OCI-LY3 (cell line): ENCODE data around the gene RAB3GAP2.
"Not testable (repeated sequence)": the region's sequence is repeated elsewhere in the genome, so short reads cannot be mapped to it uniquely, and the experiment has no call there.

ENCODE experiments used
- H2AFZ ChIP-seq: fragments of 200-600, 300-600 bp; shearing (Covaris generic); 2 replicates; pipeline ENCODE4 v1.6.0; 2014; ENCODE audit warnings: antibody characterized with exemption, low read depth, low read length
- H3K27ac ChIP-seq: fragments of 200-600, 300-600 bp; sonication (generic); 2 replicates; pipeline ENCODE4 v1.5.1; 2014; ENCODE audit warnings: mild to moderate bottlenecking, low read length, moderate library complexity, mixed read lengths
- H3K27me3 ChIP-seq: fragments of 200-600, 300-600 bp; sonication (generic); 2 replicates; pipeline ENCODE4 v1.6.1; 2014; ENCODE audit warnings: low read depth, low read length, mixed read lengths
- H3K36me3 ChIP-seq: fragments of 200-600, 300-600 bp; sonication (generic); replicated peaks from 2 replicates; pipeline ENCODE3; 2014; ENCODE audit warnings: low read depth, low read length, mixed read lengths
- H3K4me1 ChIP-seq: fragments of 300-600, 200-600 bp; sonication (generic); 2 replicates; pipeline ENCODE4 v1.6.1; 2014; ENCODE audit warnings: low read length, mixed read lengths
- H3K4me2 ChIP-seq: fragments of 200-600, 300-600 bp; sonication (generic); 2 replicates; pipeline ENCODE4 v1.6.1; 2014; ENCODE audit warnings: low read length, mixed read lengths
- H3K4me3 ChIP-seq: fragments of 300-600, 200-600 bp; sonication (generic); 2 replicates; pipeline ENCODE4 v1.5.1; 2014; ENCODE audit warnings: antibody characterized with exemption, mild to moderate bottlenecking, low read length, moderate library complexity
- H3K79me2 ChIP-seq: fragments of 300-600, 200-600 bp; shearing (Covaris generic); 2 replicates; pipeline ENCODE4 v1.6.1; 2014; ENCODE audit warnings: mild to moderate bottlenecking, low read length, mixed read lengths
- H3K9ac ChIP-seq: fragments of 300-600, 200-600 bp; shearing (Covaris generic); 2 replicates; pipeline ENCODE4 v1.6.0; 2014; ENCODE audit warnings: mild to moderate bottlenecking, low read length, moderate library complexity
- H3K9me3 ChIP-seq: fragments of 200-600, 300-600 bp; shearing (Covaris generic); 2 replicates; pipeline ENCODE4 v1.6.1; 2014; ENCODE audit warnings: low read length, mixed read lengths; ENCODE audit not compliant: insufficient read depth
- H4K20me1 ChIP-seq: fragments of 200-600, 300-600 bp; sonication (generic); 2 replicates; pipeline ENCODE4 v1.6.1; 2016; ENCODE audit warnings: low read length, mixed read lengths; ENCODE audit not compliant: insufficient read depth
- EZH2phosphoT487 ChIP-seq: fragments of 200-600 bp; shearing (Covaris generic); IDR thresholded peaks from 2 replicates; pipeline ENCODE4 v1.6.1; 2018; ENCODE audit warnings: antibody characterized with exemption, mixed run types, low read depth
- TF ChIP-seq, protein P1 (sequence below): fragments of 200-600, 300-600 bp; sonication (generic); IDR thresholded peaks from 2 replicates; pipeline ENCODE4 v1.5.1; 2014; ENCODE audit warnings: antibody characterized with exemption, low read length, low read depth

The RAB3GAP2 gene

DNA sequence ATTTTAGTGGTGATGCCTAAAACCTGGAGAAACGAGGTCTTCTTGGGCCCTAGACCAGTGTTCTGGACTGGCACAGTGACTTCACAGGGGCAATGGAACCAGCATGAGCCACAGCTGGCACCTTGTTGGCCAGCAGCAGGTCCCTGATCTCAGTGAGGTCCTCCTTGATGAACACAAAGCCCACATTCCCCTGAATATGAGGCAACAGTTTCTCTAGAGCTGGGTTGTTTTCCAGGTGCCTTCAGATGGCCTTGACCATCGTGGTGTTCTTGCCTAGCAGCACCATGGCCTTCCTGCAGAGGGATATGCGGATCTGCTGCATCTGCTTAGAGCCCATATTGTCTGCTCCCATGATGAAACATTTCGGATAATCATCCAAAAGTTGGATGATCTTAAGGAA is 44.9 kb upstream of the RAB3GAP2 start:
- Histone ChIP-seq H2AFZ (no peak overlapping the region), H3K4me3 (no peak overlapping the region), H3K9me3 (no peaks in the 10 kb centered on the region), H3K4me1 (no peaks in the 10 kb centered on the region), H3K4me2 (no peak overlapping the region), H4K20me1 (no peaks in the 10 kb centered on the region), H3K27ac (no peak overlapping the region), H3K27me3 (no peaks in the 10 kb centered on the region), H3K9ac (no peak overlapping the region), H3K79me2 (no peaks in the 10 kb centered on the region), H3K36me3 (no peaks in the 10 kb centered on the region)
- TF ChIP-seq, protein P1, sequence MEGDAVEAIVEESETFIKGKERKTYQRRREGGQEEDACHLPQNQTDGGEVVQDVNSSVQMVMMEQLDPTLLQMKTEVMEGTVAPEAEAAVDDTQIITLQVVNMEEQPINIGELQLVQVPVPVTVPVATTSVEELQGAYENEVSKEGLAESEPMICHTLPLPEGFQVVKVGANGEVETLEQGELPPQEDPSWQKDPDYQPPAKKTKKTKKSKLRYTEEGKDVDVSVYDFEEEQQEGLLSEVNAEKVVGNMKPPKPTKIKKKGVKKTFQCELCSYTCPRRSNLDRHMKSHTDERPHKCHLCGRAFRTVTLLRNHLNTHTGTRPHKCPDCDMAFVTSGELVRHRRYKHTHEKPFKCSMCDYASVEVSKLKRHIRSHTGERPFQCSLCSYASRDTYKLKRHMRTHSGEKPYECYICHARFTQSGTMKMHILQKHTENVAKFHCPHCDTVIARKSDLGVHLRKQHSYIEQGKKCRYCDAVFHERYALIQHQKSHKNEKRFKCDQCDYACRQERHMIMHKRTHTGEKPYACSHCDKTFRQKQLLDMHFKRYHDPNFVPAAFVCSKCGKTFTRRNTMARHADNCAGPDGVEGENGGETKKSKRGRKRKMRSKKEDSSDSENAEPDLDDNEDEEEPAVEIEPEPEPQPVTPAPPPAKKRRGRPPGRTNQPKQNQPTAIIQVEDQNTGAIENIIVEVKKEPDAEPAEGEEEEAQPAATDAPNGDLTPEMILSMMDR: no peak
- no peak for TF ChIP-seq EZH2phosphoT487

DNA sequence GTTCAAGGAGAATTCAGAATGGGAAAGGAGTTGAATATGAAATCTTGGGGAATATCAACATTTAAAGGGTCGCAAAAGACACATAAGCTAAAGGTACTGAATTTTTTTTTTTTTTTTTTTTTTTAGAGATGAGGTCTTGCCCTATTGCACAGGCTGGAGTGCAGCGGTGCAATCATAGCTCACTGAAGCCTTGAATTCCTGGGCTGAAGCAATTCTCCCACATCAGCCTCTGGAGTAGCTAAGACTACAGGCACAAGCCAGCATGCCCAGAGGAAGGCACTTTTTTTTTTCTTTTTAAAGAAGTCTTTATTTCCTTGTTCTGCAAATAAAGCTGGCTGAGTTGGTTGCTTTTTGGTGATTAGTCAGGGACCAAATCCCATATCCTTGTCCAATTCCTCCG is 44.1 kb upstream of the RAB3GAP2 start:
- H4K20me1 ChIP-seq: no peaks in the 10 kb centered on the region
- no peak overlapping the region for H3K9ac ChIP-seq
- no peaks in the 10 kb centered on the region for H3K9me3 ChIP-seq
- H3K27ac ChIP-seq: no peak overlapping the region
- H3K79me2 ChIP-seq: no peaks in the 10 kb centered on the region
- no peaks in the 10 kb centered on the region for H3K27me3 ChIP-seq
- H2AFZ ChIP-seq: no peak overlapping the region
- no peaks in the 10 kb centered on the region for H3K36me3 ChIP-seq
- no peaks in the 10 kb centered on the region for H3K4me1 ChIP-seq
- H3K4me3 ChIP-seq: no peak overlapping the region
- H3K4me2 ChIP-seq: no peak overlapping the region
- TF ChIP-seq EZH2phosphoT487: no peak
- TF ChIP-seq, protein P1: no peak

DNA sequence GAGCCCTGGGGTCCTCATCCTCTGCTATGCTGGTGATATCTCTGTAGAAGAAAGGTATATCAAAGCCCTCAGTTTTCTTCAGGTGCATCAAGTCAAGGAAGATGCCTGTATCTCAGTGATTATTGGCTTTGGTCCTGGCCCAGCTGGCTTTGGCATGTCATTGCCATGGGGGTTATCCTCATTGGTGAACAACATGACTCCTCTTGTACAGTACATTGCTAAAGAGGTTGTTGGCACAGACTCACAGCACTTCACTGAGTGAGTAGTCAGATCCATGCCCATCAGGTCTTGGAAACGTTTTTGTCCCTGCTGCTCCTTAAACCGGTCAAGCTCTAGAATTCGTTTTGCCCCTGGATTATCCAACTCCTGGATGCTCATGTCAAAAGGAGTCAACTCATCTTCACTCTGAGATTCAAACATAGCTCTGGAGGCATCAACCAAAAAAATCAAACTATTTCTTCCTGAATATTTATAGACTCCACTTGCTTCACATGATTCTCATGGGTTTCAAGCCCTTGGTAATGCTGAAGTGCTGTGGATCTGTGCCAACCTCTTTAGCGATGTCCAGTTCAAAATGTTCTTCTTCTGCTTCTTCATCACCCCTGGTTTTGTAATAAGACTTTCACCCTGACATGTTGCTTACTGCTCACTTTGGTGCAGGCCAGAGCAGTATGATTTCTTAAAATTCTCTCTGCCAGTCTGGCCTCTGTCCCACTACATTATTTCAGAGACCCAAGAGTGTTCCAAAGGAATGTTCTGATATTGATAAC is 43.0 kb upstream of the RAB3GAP2 start:
- no peaks in the 10 kb centered on the region for H3K79me2 ChIP-seq
- no peaks in the 10 kb centered on the region for H4K20me1 ChIP-seq
- no peak for TF ChIP-seq EZH2phosphoT487
- TF ChIP-seq, protein P1: no peak
- no peak overlapping the region for H3K27ac ChIP-seq
- no peak overlapping the region for H3K9ac ChIP-seq
- H3K27me3 ChIP-seq: no peaks in the 10 kb centered on the region
- H3K4me1 ChIP-seq: no peaks in the 10 kb centered on the region
- H3K9me3 ChIP-seq: no peaks in the 10 kb centered on the region
- H2AFZ ChIP-seq: no peak overlapping the region
- no peak overlapping the region for H3K4me2 ChIP-seq
- H3K36me3 ChIP-seq: no peaks in the 10 kb centered on the region
- H3K4me3 ChIP-seq: no peak overlapping the region

DNA sequence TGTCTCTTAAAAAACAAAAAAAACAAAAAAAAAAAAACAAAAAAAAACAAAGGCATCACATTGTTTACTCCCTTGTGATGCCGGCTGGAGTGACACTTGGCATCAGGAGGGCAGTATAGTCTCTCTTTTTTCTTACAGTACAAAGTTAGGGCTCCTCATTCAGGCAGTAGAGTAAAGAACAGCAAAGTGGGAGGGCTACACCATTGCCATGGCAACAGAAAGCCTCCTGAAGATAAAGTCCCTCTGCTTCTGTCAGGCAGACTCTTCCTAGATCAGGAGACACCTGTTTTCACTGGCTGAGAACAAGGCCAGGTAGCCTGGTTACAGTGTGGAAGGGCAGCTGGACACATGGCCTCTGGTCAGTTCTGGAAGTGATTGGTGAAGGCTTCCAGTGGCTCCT is 41.3 kb upstream of the RAB3GAP2 start:
- no peaks in the 10 kb centered on the region for H3K36me3 ChIP-seq
- TF ChIP-seq EZH2phosphoT487: no peak
- TF ChIP-seq, protein P1: no peak
- H3K4me2 ChIP-seq: no peak overlapping the region
- no peaks in the 10 kb centered on the region for H3K27me3 ChIP-seq
- H3K9ac ChIP-seq: no peak overlapping the region
- no peak overlapping the region for H3K4me3 ChIP-seq
- H4K20me1 ChIP-seq: no peaks in the 10 kb centered on the region
- no peaks in the 10 kb centered on the region for H3K9me3 ChIP-seq
- H3K79me2 ChIP-seq: no peaks in the 10 kb centered on the region
- no peak overlapping the region for H2AFZ ChIP-seq
- H3K4me1 ChIP-seq: no peaks in the 10 kb centered on the region
- no peak overlapping the region for H3K27ac ChIP-seq

DNA sequence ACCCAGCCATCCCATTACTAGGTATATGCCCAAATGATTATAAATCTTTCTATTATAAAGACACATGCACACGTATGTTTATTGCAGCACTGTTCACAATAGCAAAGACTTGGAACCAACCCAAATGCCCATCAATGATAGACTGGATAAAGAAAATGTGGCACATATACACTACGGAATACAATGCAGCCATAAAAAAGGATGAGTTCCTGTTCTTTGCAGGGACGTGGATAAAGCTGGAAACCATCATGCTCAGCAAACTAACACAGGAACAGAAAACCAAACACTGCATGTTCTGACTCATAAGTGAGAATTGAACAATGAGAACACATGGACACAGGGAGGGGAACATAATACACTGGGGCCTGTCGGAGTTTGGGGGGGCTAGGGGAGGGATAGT is 37.9 kb upstream of the RAB3GAP2 start:
- H3K4me3 ChIP-seq, H3K36me3 ChIP-seq, H3K27me3 ChIP-seq, H3K27ac ChIP-seq, H3K79me2 ChIP-seq, H3K9ac ChIP-seq, H3K4me1 ChIP-seq, H4K20me1 ChIP-seq, H3K9me3 ChIP-seq, H2AFZ ChIP-seq, H3K4me2 ChIP-seq: not testable (repeated sequence)
